BJ (cell line): ENCODE data around the gene RECK. TPM values are rescaled to one million over a fixed set of nuclear protein-coding genes. Genes with fewer than 3 reads are reported as not detected.

Experiments used
- CTCF ChIA-PET: fragments of 350-600 bp; formaldehyde crosslinking; extraction: SDS; loops from one replicate; lab custom pipeline; 2021; ENCODE audit warnings: antibody characterized with exemption, inconsistent platforms; lab: Yijun Ruan, JAX
- POLR2A ChIA-PET: fragments of 300-600 bp; sonication (Branson Sonifier 250); formaldehyde crosslinking; extraction: SDS; loops from one replicate; lab custom pipeline; 2021; ENCODE audit warnings: antibody characterized with exemption; lab: Charles Lee
- DNase-seq: peaks from one replicate; pipeline ENCODE4 v3.0.0-alpha.2; 2011; ENCODE audit warnings: low read depth
- H3K27me3 ChIP-seq: 2 replicates; pipeline ENCODE4 v1.6.0; 2011; ENCODE audit warnings: low read length; ENCODE audit not compliant: control insufficient read depth, insufficient read depth
- H3K36me3 ChIP-seq: 2 replicates; pipeline ENCODE4 v1.5.1; 2011; ENCODE audit warnings: low read length; ENCODE audit not compliant: control insufficient read depth, insufficient read depth
- H3K4me3 ChIP-seq: 2 replicates; pipeline ENCODE4 v1.5.1; 2011; ENCODE audit warnings: low read depth, mild to moderate bottlenecking, control low read depth, low read length
- CTCF ChIP-seq: IDR thresholded peaks from 2 replicates; pipeline ENCODE4 v1.5.1; 2011; ENCODE audit warnings: low read depth, mild to moderate bottlenecking, control low read depth, inconsistent platforms, low read length, moderate library complexity; ENCODE audit not compliant: insufficient read depth
- polyA plus RNA-seq: library from polyadenylated mRNA; depleted of rRNA; stranded (reverse); fragments of >200 nt; gene quantifications from 2 replicates; pipeline ENCODE4 v1.2.3, GENCODE V29; 2011

RECK gene
- polyA plus RNA-seq, 1 experiment, result 59.8 TPM

GRCh38 chr9:36039696-36040095 lies 3.0 kb downstream of the RECK start:
- Histone ChIP-seq H3K36me3 (no peaks in the 10 kb centered on the region; the same call in 1 of the 2 replicates), H3K4me3 (peak overlapping the region; percentile 79), H3K27me3 (no peaks in the 10 kb centered on the region)
- no peak for TF ChIP-seq CTCF
- ChIA-PET CTCF (interaction anchor here (3.1 kb wide), 1 partner anchor 16 kb away, joined by 13 read pairs; no protein-coding TSS in a partner anchor), POLR2A (no interaction called here)
- no peak for DNase-seq

- no peak for DNase-seq
- Histone ChIP-seq H3K27me3 (no peaks in the 10 kb centered on the region), H3K36me3 (no peaks in the 10 kb centered on the region; the same call in 1 of the 2 replicates), H3K4me3 (no peak overlapping the region)
- TF ChIP-seq CTCF, result no peak
- POLR2A ChIA-PET, result no interaction called here
- CTCF ChIA-PET, result interaction anchor here (3.1 kb wide), 1 partner anchor 17 kb away, joined by 13 read pairs; no protein-coding TSS in a partner anchor
Measured at GRCh38 chr9:36040271-36040925, 3.7 kb downstream of the RECK start.

- DNase-seq, result no peak
- ChIA-PET CTCF (interaction anchor here (1.3 kb wide), 1 partner anchor 13 kb away, joined by 3 read pairs; no protein-coding TSS in a partner anchor), POLR2A (interaction anchor here (0.6 kb wide), 1 partner anchor 522 kb away, joined by 3 read pairs; no protein-coding TSS in a partner anchor)
- no peaks in the 10 kb centered on the region for H3K27me3 ChIP-seq
- no peak overlapping the region for H3K4me3 ChIP-seq
- no peak for TF ChIP-seq CTCF
- H3K36me3 ChIP-seq, result no peaks in the 10 kb centered on the region; the same call in 1 of the 2 replicates
Measured at GRCh38 chr9:36041506-36041905, 4.8 kb downstream of the RECK start.

- no peaks in the 10 kb centered on the region for H3K36me3 ChIP-seq
- no peak overlapping the region for H3K4me3 ChIP-seq
- POLR2A ChIA-PET, result interaction anchor here (0.6 kb wide), 1 partner anchor 118 kb away, joined by 4 read pairs; no protein-coding TSS in a partner anchor
- DNase-seq, result no peak
- no peak for TF ChIP-seq CTCF
- CTCF ChIA-PET, result interaction anchor here (1.0 kb wide), 1 partner anchor 22 kb away, joined by 3 read pairs; no protein-coding TSS in a partner anchor
- no peaks in the 10 kb centered on the region for H3K27me3 ChIP-seq
Measured at GRCh38 chr9:36045610-36046009, 8.9 kb downstream of the RECK start.

- Histone ChIP-seq H3K4me3 (no peak overlapping the region), H3K27me3 (no peaks in the 10 kb centered on the region), H3K36me3 (no peaks in the 10 kb centered on the region)
- no peak for TF ChIP-seq CTCF
- no peak for DNase-seq
- CTCF ChIA-PET, result no interaction called here
- POLR2A ChIA-PET, result no interaction called here
Measured at GRCh38 chr9:36046923-36047322, 10.2 kb downstream of the RECK start.
